KMS-11 (cell line): ENCODE results near the gene QTRT2.

Source experiments
- H2AFZ ChIP-seq: fragments of 200-600 bp; sonication (generic); 2 replicates; pipeline ENCODE4 v1.6.1; 2016; ENCODE audit warnings: antibody characterized with exemption, mixed run types, low read depth
- H3K27ac ChIP-seq: fragments of 200-600 bp; sonication (generic); 2 replicates; pipeline ENCODE4 v1.6.1; 2016; ENCODE audit warnings: mild to moderate bottlenecking, mixed run types
- H3K27me3 ChIP-seq: fragments of 200-600 bp; sonication (generic); 2 replicates; pipeline ENCODE4 v1.6.1; 2017; ENCODE audit warnings: mild to moderate bottlenecking, low read depth, mixed run types, moderate library complexity; ENCODE audit not compliant: insufficient read depth
- H3K36me3 ChIP-seq: fragments of 200-600 bp; sonication (generic); 2 replicates; pipeline ENCODE4 v1.6.1; 2017; ENCODE audit warnings: mild to moderate bottlenecking, mixed run types; ENCODE audit not compliant: insufficient read depth
- H3K4me1 ChIP-seq: fragments of 200-600 bp; sonication (generic); 2 replicates; pipeline ENCODE4 v1.6.1; 2016; ENCODE audit warnings: mild to moderate bottlenecking, low read depth, mixed run types; ENCODE audit not compliant: poor library complexity, severe bottlenecking
- H3K4me2 ChIP-seq: fragments of 200-600 bp; sonication (generic); 2 replicates; pipeline ENCODE4 v1.7.0; 2016; ENCODE audit warnings: mild to moderate bottlenecking, mixed run types
- H3K4me3 ChIP-seq: fragments of 200-600 bp; sonication (generic); IDR thresholded peaks from 2 replicates; pipeline ENCODE4 v1.6.1; 2017; ENCODE audit warnings: low read depth, low read length, mixed read lengths; ENCODE audit not compliant: insufficient read depth
- H3K79me2 ChIP-seq: fragments of 200-600 bp; sonication (generic); 2 replicates; pipeline ENCODE4 v1.6.1; 2016; ENCODE audit warnings: low read depth, mixed run types; ENCODE audit not compliant: insufficient read depth
- H3K9ac ChIP-seq: fragments of 200-600 bp; sonication (generic); 2 replicates; pipeline ENCODE4 v1.6.1; 2016; ENCODE audit warnings: mild to moderate bottlenecking, mixed run types
- H4K20me1 ChIP-seq: fragments of 200-600 bp; sonication (generic); 2 replicates; pipeline ENCODE4 v1.6.1; 2016; ENCODE audit warnings: mild to moderate bottlenecking, mixed run types; ENCODE audit not compliant: insufficient read depth
- TF ChIP-seq, protein P1 (sequence below): fragments of 200-600 bp; sonication (generic); conservative IDR thresholded peaks from 2 replicates; pipeline ENCODE4 v1.6.1; 2017; ENCODE audit warnings: low read depth, mild to moderate bottlenecking, antibody characterized with exemption, low read length, moderate library complexity, mixed read lengths

QTRT2 gene

GRCh38 chr3:114026331-114026730, 30.2 kb upstream of the QTRT2 start:
- H3K36me3 ChIP-seq: no peaks in the 10 kb centered on the region
- peaks cover under 1% of the 10 kb centered on the region for H3K4me1 ChIP-seq
- H3K79me2 ChIP-seq: no peaks in the 10 kb centered on the region
- no peak overlapping the region for H2AFZ ChIP-seq
- TF ChIP-seq, protein P1, sequence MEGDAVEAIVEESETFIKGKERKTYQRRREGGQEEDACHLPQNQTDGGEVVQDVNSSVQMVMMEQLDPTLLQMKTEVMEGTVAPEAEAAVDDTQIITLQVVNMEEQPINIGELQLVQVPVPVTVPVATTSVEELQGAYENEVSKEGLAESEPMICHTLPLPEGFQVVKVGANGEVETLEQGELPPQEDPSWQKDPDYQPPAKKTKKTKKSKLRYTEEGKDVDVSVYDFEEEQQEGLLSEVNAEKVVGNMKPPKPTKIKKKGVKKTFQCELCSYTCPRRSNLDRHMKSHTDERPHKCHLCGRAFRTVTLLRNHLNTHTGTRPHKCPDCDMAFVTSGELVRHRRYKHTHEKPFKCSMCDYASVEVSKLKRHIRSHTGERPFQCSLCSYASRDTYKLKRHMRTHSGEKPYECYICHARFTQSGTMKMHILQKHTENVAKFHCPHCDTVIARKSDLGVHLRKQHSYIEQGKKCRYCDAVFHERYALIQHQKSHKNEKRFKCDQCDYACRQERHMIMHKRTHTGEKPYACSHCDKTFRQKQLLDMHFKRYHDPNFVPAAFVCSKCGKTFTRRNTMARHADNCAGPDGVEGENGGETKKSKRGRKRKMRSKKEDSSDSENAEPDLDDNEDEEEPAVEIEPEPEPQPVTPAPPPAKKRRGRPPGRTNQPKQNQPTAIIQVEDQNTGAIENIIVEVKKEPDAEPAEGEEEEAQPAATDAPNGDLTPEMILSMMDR: no peak
- H3K4me2 ChIP-seq: no peak overlapping the region
- H3K27me3 ChIP-seq: no peaks in the 10 kb centered on the region
- no peaks in the 10 kb centered on the region for H4K20me1 ChIP-seq
- H3K4me3 ChIP-seq: no peak overlapping the region
- H3K27ac ChIP-seq: no peak overlapping the region
- H3K9ac ChIP-seq: no peak overlapping the region

GRCh38 chr3:114033721-114034120, 22.8 kb upstream of the QTRT2 start:
- TF ChIP-seq, protein P1: no peak
- Histone ChIP-seq H3K4me3 (no peak overlapping the region), H2AFZ (no peak overlapping the region), H3K27me3 (no peaks in the 10 kb centered on the region), H3K36me3 (no peaks in the 10 kb centered on the region), H3K9ac (no peak overlapping the region), H3K4me1 (no peaks in the 10 kb centered on the region), H3K79me2 (no peaks in the 10 kb centered on the region), H3K4me2 (no peak overlapping the region), H4K20me1 (no peaks in the 10 kb centered on the region), H3K27ac (no peak overlapping the region)

DNA sequence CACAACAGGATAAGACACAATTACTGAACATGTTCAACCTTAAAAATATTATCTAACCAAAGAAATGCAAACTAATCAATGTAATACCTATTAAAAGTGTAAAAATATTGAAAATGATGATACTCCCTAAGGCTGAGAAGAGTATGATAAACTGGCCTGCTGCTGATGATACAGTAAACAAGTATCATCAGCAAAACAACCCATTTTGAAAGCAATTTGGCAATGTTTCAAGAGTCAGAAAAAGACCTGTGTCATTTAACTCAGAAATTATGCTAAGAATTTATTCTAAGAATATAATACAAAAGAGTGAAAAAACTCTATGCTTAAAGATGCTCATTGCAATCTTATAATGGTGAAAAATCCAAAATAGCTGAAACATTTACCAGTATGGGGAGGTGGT, 22.3 kb upstream of the QTRT2 start:
- no peak overlapping the region for H2AFZ ChIP-seq
- H3K4me2 ChIP-seq: no peak overlapping the region
- H3K27ac ChIP-seq: no peak overlapping the region
- H3K9ac ChIP-seq: no peak overlapping the region
- no peaks in the 10 kb centered on the region for H3K4me1 ChIP-seq
- H3K36me3 ChIP-seq: no peaks in the 10 kb centered on the region
- no peaks in the 10 kb centered on the region for H4K20me1 ChIP-seq
- H3K79me2 ChIP-seq: no peaks in the 10 kb centered on the region
- TF ChIP-seq, protein P1: no peak
- no peak overlapping the region for H3K4me3 ChIP-seq
- no peaks in the 10 kb centered on the region for H3K27me3 ChIP-seq

DNA sequence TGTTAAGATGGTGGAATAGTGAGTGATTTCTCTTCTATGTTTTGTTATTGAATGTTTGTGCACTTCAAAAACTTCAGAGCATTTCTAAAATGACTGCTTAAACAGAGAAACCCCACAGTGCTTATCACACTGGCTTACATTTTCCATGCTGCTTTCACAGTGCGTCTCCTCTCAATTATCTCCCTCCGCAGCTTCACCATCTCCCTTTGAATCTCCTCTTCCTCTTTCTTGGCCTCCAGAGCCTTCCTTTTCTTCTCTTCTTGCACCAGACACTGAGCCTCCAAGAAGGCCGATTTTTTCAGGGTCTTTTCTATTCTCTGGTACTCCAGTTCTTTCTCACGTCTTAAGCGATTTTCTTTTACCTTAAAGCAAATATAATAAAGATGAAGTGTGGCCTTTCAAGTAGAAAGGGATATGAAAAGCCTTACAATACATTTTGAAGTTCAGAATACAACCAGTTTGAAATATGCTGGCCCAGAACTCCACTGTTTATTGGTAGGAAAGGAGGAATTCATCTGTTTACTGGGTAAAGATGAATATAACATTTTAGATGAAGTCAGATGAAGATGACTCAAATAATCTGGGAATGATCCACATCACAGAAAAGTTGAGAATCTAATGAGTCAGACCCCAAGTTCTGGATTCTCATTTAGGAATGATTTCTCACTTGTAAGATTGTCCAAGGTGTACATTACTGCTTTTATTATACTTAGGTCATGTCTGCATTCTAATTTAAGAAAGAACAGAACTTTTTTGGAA, 21.6 kb upstream of the QTRT2 start:
- Histone ChIP-seq H2AFZ (no peak overlapping the region), H3K4me1 (no peaks in the 10 kb centered on the region), H3K27ac (no peak overlapping the region), H3K4me3 (no peak overlapping the region), H4K20me1 (no peaks in the 10 kb centered on the region), H3K36me3 (no peaks in the 10 kb centered on the region), H3K27me3 (no peaks in the 10 kb centered on the region), H3K79me2 (no peaks in the 10 kb centered on the region), H3K4me2 (no peak overlapping the region), H3K9ac (no peak overlapping the region)
- TF ChIP-seq, protein P1: no peak
